ENCODE data around the gene ORM2.

The ORM2 gene

GRCh38 chr9:114367366-114367765, 37.7 kb downstream of the ORM2 start:
- DNase-seq (ENCODE audit: low read depth), result no peak
- H3K4me3 ChIP-seq (ENCODE audit: low read length), result no peak overlapping the region
- TF ChIP-seq, protein P1, sequence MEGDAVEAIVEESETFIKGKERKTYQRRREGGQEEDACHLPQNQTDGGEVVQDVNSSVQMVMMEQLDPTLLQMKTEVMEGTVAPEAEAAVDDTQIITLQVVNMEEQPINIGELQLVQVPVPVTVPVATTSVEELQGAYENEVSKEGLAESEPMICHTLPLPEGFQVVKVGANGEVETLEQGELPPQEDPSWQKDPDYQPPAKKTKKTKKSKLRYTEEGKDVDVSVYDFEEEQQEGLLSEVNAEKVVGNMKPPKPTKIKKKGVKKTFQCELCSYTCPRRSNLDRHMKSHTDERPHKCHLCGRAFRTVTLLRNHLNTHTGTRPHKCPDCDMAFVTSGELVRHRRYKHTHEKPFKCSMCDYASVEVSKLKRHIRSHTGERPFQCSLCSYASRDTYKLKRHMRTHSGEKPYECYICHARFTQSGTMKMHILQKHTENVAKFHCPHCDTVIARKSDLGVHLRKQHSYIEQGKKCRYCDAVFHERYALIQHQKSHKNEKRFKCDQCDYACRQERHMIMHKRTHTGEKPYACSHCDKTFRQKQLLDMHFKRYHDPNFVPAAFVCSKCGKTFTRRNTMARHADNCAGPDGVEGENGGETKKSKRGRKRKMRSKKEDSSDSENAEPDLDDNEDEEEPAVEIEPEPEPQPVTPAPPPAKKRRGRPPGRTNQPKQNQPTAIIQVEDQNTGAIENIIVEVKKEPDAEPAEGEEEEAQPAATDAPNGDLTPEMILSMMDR (IDR thresholded peaks at IDR 0.05; ENCODE audit: insufficient read depth, low read depth, low read length, missing control alignments), result no peak

- TF ChIP-seq, protein P1 (IDR thresholded peaks at IDR 0.05; ENCODE audit: insufficient read depth, low read depth, low read length, missing control alignments), result no peak
- no peak for DNase-seq (ENCODE audit: low read depth)
- no peak overlapping the region for H3K4me3 ChIP-seq (ENCODE audit: low read length)
These were observed 38.3 kb downstream of the ORM2 start for GRCh38 chr9:114367772-114368569.

DNA sequence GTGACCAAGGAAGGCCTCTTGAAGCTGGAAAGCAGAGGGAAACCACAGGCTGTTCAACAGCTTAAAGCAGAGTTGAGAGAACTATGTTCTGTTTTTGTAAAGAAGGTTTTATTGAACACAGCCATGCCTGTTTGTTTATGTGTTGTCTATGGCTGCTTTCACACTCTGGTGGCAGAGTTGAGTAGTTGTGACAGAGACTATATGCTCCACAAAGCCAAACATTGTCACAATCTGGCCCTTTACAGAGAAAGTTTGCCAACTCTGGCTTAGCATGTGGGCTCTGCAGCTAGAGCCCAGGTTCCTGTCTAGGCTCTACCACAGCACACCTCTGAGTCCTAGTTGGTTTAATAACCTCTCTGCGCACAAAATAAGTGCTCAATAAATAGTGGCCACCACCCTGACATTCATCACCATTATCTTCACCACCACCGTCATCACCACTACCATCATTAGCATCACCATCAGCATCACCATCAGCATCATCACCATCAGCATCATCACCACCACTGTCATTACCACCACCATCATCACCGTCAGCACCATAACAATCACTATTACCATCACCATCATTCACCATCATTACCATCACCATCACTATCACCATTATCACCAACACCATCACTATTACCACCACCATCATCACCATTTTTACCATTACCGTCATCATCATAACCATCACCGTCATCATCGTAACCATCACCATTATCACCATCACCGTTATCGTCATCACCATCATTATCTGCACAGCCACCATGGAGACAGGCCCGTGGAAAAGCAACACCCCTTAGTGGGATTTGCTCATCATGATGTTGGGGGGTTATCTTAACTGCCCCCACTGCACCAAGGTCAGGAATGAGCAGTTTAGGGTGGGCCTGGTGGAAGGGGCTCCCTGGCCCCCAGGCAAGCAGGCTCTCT, 39.8 kb downstream of the ORM2 start:
- TF ChIP-seq, protein P1 (IDR thresholded peaks at IDR 0.05; ENCODE audit: insufficient read depth, low read depth, low read length, missing control alignments), result no peak
- no peak for DNase-seq (ENCODE audit: low read depth)
- no peak overlapping the region for H3K4me3 ChIP-seq (ENCODE audit: low read length)

DNA sequence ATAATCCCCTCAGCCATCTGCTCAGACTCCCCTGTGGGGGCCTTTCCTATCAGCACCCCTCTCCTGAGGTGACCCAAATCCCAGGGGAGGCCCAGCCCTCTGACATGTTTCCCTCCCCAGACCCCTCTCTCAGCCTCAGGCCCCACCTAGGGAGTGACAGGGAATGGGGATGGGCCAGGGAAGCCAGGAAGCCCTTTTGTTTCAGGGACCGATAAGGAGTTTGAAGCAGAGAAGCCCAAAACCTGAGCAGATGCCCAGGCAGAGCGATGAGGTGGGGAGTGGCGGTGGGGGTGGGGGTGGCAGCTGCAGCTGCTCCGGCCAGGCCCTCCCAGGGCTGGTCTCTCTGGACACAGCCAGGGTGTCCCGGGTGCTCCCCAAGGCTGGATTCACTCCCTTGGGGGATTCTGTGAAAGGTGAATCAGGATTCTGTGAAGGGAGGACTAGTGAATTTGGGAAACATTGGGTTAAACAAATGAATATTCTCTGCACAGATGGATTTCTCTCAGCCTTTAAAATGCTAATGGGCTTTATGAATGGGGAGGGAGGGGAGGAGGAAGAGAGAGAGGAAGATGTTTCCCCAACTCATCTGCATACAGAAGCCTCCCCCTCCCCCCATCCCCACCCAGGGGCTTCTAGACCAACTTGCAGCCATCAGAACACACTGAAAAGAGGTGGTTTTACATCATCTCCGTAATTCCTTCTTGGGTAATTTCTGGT, 40.7 kb downstream of the ORM2 start:
- H3K4me3 ChIP-seq (ENCODE audit: low read length), result no peak overlapping the region
- TF ChIP-seq, protein P1 (IDR thresholded peaks at IDR 0.05; ENCODE audit: insufficient read depth, low read depth, low read length, missing control alignments), result no peak
- DNase-seq (ENCODE audit: low read depth), result no peak

DNA sequence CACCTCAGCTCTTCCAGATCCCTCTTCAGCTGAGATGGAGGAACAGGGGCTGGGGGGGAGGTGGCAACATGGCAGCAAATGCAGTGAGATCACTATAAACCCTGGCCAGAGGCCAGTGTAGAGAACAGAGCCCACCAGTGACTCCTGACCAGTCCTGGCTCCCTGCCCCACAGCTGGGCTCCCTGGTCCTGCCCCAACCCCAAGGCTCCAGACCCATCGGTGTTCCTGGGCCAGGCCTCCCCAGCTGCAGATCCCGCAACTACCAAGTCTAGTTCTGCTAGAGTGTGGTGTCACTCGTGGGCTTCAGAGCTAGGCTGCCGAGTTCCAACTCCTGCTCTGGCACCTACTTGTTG, 41.3 kb downstream of the ORM2 start:
- H3K4me3 ChIP-seq (ENCODE audit: low read length), result no peak overlapping the region
- no peak for DNase-seq (ENCODE audit: low read depth)
- TF ChIP-seq, protein P1 (IDR thresholded peaks at IDR 0.05; ENCODE audit: insufficient read depth, low read depth, low read length, missing control alignments), result no peak

GRCh38 chr9:114371343-114371944, 41.8 kb downstream of the ORM2 start:
- TF ChIP-seq, protein P1 (IDR thresholded peaks at IDR 0.05; ENCODE audit: insufficient read depth, low read depth, low read length, missing control alignments), result no peak
- DNase-seq (ENCODE audit: low read depth), result no peak
- no peak overlapping the region for H3K4me3 ChIP-seq (ENCODE audit: low read length)

Data from epithelial cell of esophagus (primary cell).